Fibroblast of mammary gland (primary cell): Measurements from ENCODE around the gene ATP6AP1.
A peak's percentile ranks its signal among the peaks of the same experiment; 100 is the strongest.
"Not testable (repeated sequence)": the region's sequence is repeated elsewhere in the genome, so short reads cannot be mapped to it uniquely, and the experiment has no call there.

Experiments used
- DNase-seq: peaks from one replicate; pipeline ENCODE4 v3.0.0-alpha.2; 2010; ENCODE audit warnings: low read depth
- H3K4me3 ChIP-seq: 2 replicates; pipeline ENCODE4 v1.5.1; 2011; ENCODE audit warnings: low read depth, mild to moderate bottlenecking, low read length, moderate library complexity; ENCODE audit not compliant: control insufficient read depth
- CTCF ChIP-seq: conservative IDR thresholded peaks from 2 replicates; pipeline ENCODE4 v1.5.1; 2011; ENCODE audit warnings: low read depth, low read length, inconsistent platforms; ENCODE audit not compliant: control insufficient read depth, insufficient read depth

Gene ATP6AP1

GRCh38 chrX:154397888-154398667 lies 30.4 kb upstream of the ATP6AP1 start, which contains the start of gene RPL10:
TSS of gene RPL10 (plus strand) at chrX:154398377. CDS start at chrX:154398520, 143 bp downstream.
- TF ChIP-seq CTCF: no peak
- peak; percentile 96 for DNase-seq
- H3K4me3 ChIP-seq: peak within 1 kb of the TSS; percentile 87

GRCh38 chrX:154398668-154399526 lies 29.6 kb upstream of the ATP6AP1 start:
- peak; percentile 54 for TF ChIP-seq CTCF
- DNase-seq: peak; percentile 74
- H3K4me3 ChIP-seq: peak overlapping the region; percentile 87

- peak overlapping the region; percentile 87 for H3K4me3 ChIP-seq
- no peak for DNase-seq
Measured at GRCh38 chrX:154399527-154400368, 28.7 kb upstream of the ATP6AP1 start.

GRCh38 chrX:154400369-154400817 lies 28.1 kb upstream of the ATP6AP1 start:
- H3K4me3 ChIP-seq: peak overlapping the region; percentile 87

More at GRCh38 chrX:154399527-154400368, 28.7 kb upstream of the ATP6AP1 start:
- TF ChIP-seq CTCF: no peak

GRCh38 chrX:154401045-154401799 lies 27.3 kb upstream of the ATP6AP1 start:
- H3K4me3 ChIP-seq: no peak overlapping the region
- DNase-seq: peak; percentile 45
- TF ChIP-seq CTCF: no peak

More at GRCh38 chrX:154400369-154400817, 28.1 kb upstream of the ATP6AP1 start:
- not testable (repeated sequence) for DNase-seq

GRCh38 chrX:154401918-154402621 lies 26.4 kb upstream of the ATP6AP1 start:
- H3K4me3 ChIP-seq: no peak overlapping the region
- no peak for DNase-seq
- no peak for TF ChIP-seq CTCF
